ENCODE data around the gene GAL3ST2. TPM values are rescaled to one million over a fixed set of nuclear protein-coding genes. Genes with fewer than 3 reads are reported as not detected.

The GAL3ST2 gene
- total RNA-seq, 1 donor from 2014 or later, result not detected

GRCh38 chr2:241808051-241808720 lies 31.6 kb downstream of the GAL3ST2 start:
- peak overlapping the region; percentile 31 for H3K4me3 Mint-ChIP-seq (ENCODE audit: unreplicated experiment)
- no peaks in the 10 kb centered on the region for H3K9me3 Mint-ChIP-seq (ENCODE audit: unreplicated experiment)
- H3K36me3 Mint-ChIP-seq (ENCODE audit: low read depth, unreplicated experiment), result no peaks in the 10 kb centered on the region
- TF ChIP-seq, protein P1, sequence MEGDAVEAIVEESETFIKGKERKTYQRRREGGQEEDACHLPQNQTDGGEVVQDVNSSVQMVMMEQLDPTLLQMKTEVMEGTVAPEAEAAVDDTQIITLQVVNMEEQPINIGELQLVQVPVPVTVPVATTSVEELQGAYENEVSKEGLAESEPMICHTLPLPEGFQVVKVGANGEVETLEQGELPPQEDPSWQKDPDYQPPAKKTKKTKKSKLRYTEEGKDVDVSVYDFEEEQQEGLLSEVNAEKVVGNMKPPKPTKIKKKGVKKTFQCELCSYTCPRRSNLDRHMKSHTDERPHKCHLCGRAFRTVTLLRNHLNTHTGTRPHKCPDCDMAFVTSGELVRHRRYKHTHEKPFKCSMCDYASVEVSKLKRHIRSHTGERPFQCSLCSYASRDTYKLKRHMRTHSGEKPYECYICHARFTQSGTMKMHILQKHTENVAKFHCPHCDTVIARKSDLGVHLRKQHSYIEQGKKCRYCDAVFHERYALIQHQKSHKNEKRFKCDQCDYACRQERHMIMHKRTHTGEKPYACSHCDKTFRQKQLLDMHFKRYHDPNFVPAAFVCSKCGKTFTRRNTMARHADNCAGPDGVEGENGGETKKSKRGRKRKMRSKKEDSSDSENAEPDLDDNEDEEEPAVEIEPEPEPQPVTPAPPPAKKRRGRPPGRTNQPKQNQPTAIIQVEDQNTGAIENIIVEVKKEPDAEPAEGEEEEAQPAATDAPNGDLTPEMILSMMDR (IDR thresholded peaks at IDR 0.05; ENCODE audit: unreplicated experiment), result no peak
- DNase-seq (ENCODE audit: low spot score), result peak; percentile 2
- H3K27me3 Mint-ChIP-seq (ENCODE audit: unreplicated experiment), result peaks cover 10% of the 10 kb centered on the region
- H3K4me1 Mint-ChIP-seq (ENCODE audit: unreplicated experiment), result peaks cover 5% of the 10 kb centered on the region
- peak overlapping the region; percentile 13 for H3K27ac Mint-ChIP-seq (ENCODE audit: unreplicated experiment)

GRCh38 chr2:241808721-241809382 lies 32.2 kb downstream of the GAL3ST2 start, which contains the start of gene NEU4:
Gene NEU4 (plus strand): TSS chr2:241809193. CDS start chr2:241814485, 5,292 bp downstream.
- Mint-ChIP-seq H3K9me3 (ENCODE audit: unreplicated experiment) (no peaks in the 10 kb centered on the region), H3K27ac (ENCODE audit: unreplicated experiment) (peak within 1 kb of the TSS; percentile 20), H3K27me3 (ENCODE audit: unreplicated experiment) (peaks cover 10% of the 10 kb centered on the region), H3K4me3 (ENCODE audit: unreplicated experiment) (peak within 1 kb of the TSS; percentile 31), H3K4me1 (ENCODE audit: unreplicated experiment) (peaks cover 5% of the 10 kb centered on the region), H3K36me3 (ENCODE audit: low read depth, unreplicated experiment) (no peaks in the 10 kb centered on the region)
- TF ChIP-seq, protein P1 (IDR thresholded peaks at IDR 0.05; ENCODE audit: unreplicated experiment), result no peak
- DNase-seq (ENCODE audit: low spot score), result peak; percentile 3

DNA sequence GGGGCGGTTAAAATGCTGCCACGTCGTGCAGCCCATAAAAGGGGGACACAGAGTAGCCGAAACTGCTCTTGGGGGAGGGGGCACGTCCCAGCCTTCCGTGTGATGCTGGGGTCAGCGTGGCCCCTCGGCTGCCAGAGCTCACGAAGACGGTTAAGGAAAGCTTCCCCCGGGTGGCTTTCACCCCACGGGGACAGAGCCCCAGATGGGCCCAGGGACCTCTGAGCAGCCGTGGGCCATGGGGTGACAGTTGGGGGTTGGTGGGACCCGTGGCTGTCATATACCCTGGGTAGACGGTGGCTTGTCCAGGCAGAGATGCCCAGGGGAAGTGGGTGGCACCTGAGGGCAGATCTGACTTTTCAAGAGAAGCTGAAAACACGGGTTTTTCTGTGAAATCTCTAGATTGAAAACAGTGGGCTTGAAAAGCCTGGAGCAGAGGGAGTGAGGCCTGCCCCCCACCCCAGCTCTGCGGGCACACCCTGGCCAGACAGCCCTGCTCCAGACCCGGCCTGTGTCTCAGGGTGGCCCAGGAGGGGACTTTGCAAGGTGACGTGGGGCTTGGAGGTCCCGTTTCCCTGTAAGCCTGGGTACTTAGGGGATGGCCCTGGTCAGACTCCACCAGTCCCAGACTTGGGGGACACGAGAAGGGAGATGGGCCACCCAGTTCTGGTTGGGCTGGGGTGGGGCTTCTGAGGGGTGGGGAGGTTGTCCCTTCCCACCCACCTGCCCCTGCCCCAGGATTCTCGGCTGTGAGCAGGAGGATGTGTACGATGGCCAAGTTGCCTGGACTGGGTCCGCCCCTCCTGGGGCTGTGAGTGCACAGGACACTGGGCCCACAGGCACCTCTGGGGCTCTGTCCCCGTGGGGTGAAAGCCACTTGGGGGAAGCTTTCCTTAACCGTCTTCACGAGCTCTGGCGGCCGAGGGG lies 33.0 kb downstream of the GAL3ST2 start:
- H3K27ac Mint-ChIP-seq (ENCODE audit: unreplicated experiment), result peak overlapping the region; percentile 20

DNA sequence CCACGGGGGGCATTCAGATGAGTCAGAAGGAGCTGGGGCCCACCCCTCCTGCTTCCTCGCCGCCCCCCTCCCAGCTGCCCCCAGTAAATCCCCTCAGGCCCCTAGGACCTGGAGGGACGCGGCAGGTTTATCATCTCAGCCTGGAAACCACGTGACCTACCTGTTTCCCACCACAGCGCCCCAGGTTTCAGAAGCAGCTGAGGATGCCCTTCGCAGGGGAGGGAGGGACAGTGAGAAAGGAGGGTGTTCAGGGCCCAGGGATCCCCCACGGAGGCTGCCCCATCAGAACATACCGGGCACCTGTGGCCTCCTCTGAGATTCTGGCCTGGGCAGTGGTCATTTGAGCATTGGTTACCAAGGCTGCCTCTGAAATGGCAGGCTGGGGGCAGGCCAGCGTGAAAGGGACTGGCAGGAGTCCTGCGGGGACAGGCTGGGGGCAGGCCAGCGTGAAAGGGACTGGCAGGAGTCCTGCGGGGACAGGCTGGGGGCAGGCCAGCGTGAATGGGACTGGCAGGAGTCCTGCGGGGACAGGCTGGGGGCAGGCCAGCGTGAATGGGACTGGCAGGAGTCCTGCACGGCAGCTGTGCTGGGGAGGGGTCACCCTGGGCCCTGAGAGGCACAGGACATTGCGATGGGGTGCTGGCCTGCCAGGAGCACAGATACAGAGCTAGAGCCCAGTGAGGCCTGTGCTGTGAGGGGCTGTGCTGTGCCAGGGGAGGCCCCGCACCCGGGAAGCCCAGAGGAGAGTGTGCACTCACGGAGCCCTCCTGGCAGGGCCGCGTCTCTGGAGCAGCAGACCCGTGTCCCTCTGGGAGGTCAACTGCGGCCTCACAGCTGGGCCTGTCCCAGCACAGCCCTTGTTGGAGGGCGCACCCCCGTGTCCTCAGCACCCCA lies 33.9 kb downstream of the GAL3ST2 start:
- H3K4me3 Mint-ChIP-seq (ENCODE audit: unreplicated experiment), result no peak overlapping the region
- no peaks in the 10 kb centered on the region for H3K36me3 Mint-ChIP-seq (ENCODE audit: low read depth, unreplicated experiment)
- TF ChIP-seq, protein P1 (IDR thresholded peaks at IDR 0.05; ENCODE audit: unreplicated experiment), result no peak
- no peak overlapping the region for H3K27ac Mint-ChIP-seq (ENCODE audit: unreplicated experiment)
- H3K27me3 Mint-ChIP-seq (ENCODE audit: unreplicated experiment), result peaks cover 14% of the 10 kb centered on the region
- DNase-seq (ENCODE audit: low spot score), result no peak
- H3K9me3 Mint-ChIP-seq (ENCODE audit: unreplicated experiment), result no peaks in the 10 kb centered on the region
- peaks cover 5% of the 10 kb centered on the region for H3K4me1 Mint-ChIP-seq (ENCODE audit: unreplicated experiment)

More for the DNA sequence above, 33.0 kb downstream of the GAL3ST2 start:
- H3K4me3 Mint-ChIP-seq (ENCODE audit: unreplicated experiment), result no peak overlapping the region
- H3K27me3 Mint-ChIP-seq (ENCODE audit: unreplicated experiment), result peaks cover 10% of the 10 kb centered on the region
- H3K4me1 Mint-ChIP-seq (ENCODE audit: unreplicated experiment), result peaks cover 5% of the 10 kb centered on the region
- H3K36me3 Mint-ChIP-seq (ENCODE audit: low read depth, unreplicated experiment), result no peaks in the 10 kb centered on the region
- TF ChIP-seq, protein P1 (IDR thresholded peaks at IDR 0.05; ENCODE audit: unreplicated experiment), result no peak
- no peaks in the 10 kb centered on the region for H3K9me3 Mint-ChIP-seq (ENCODE audit: unreplicated experiment)
- DNase-seq (ENCODE audit: low spot score), result no peak

Measured in endothelial cell (in vitro differentiated cells).